WI38 (cell line): ENCODE results near the gene SOHLH1.
"Not testable (repeated sequence)": the region's sequence is repeated elsewhere in the genome, so short reads cannot be mapped to it uniquely, and the experiment has no call there.

Experiments used
- H3K4me3 ChIP-seq: 2 replicates; pipeline ENCODE4 v1.5.1; 2011; ENCODE audit warnings: low read depth, mild to moderate bottlenecking, control low read depth, low read length
- TF ChIP-seq, protein P1 (sequence below): IDR thresholded peaks from 2 replicates; pipeline ENCODE4 v1.5.1; 2012; ENCODE audit warnings: low read depth, mild to moderate bottlenecking, control low read depth, low read length

SOHLH1 gene

GRCh38 chr9:135669616-135670285 lies 29.5 kb downstream of the SOHLH1 start:
- H3K4me3 ChIP-seq: no peak overlapping the region
- TF ChIP-seq, protein P1, sequence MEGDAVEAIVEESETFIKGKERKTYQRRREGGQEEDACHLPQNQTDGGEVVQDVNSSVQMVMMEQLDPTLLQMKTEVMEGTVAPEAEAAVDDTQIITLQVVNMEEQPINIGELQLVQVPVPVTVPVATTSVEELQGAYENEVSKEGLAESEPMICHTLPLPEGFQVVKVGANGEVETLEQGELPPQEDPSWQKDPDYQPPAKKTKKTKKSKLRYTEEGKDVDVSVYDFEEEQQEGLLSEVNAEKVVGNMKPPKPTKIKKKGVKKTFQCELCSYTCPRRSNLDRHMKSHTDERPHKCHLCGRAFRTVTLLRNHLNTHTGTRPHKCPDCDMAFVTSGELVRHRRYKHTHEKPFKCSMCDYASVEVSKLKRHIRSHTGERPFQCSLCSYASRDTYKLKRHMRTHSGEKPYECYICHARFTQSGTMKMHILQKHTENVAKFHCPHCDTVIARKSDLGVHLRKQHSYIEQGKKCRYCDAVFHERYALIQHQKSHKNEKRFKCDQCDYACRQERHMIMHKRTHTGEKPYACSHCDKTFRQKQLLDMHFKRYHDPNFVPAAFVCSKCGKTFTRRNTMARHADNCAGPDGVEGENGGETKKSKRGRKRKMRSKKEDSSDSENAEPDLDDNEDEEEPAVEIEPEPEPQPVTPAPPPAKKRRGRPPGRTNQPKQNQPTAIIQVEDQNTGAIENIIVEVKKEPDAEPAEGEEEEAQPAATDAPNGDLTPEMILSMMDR: no peak

DNA sequence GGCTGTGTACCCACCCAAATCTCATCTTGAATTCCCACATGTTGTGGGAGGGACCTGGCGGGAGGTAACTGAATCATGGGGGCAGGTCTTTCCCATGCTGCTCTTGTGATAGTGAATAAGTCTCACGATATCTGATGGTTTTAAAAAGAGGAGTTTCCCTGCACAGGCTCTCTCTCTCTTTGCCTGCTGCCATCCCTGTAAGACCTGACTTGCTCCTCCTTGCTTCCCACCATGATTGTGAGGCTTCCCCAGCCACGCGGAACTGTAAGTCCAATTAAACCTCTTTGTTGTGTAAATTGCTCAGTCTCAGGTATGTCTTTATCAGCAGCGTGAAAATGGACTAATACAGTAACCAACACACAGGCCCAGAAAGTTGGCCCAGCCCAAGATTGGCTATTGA lies 30.3 kb downstream of the SOHLH1 start:
- H3K4me3 ChIP-seq: not testable (repeated sequence)

DNA sequence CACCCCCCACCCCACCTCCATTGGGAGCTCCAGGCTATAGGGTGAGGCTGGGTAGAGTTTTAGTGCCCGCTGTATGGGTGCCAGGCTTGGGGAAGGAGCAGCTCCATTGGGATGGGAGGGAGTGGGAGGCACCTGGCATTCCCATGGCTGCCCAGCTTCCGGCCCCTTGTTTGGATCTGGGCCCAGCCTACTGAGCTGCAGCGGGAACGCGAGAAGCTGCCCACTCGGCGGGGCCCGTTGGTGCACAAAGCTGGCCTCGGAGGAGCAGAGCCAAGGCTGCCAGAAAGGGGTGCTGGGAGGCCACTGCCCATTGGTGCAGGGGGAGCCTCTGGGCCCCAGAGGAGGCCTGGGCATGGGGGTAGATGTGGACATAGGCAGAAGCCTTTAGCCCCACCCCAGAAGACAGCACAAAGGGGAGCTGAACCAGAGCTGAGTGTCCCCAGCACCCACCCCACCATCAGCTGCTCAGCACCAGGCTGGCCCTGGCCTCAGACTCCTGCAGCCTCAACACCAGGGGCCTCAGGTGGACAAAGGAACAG lies 31.7 kb downstream of the SOHLH1 start:
- TF ChIP-seq, protein P1: no peak

GRCh38 chr9:135666534-135667462 lies 32.5 kb downstream of the SOHLH1 start:
- TF ChIP-seq, protein P1: no peak
- H3K4me3 ChIP-seq: no peak overlapping the region

More for the DNA sequence above, 31.7 kb downstream of the SOHLH1 start:
- H3K4me3 ChIP-seq: no peak overlapping the region

GRCh38 chr9:135665795-135666189 lies 33.5 kb downstream of the SOHLH1 start:
- TF ChIP-seq, protein P1: no peak
- no peak overlapping the region for H3K4me3 ChIP-seq

GRCh38 chr9:135664801-135665794 lies 34.2 kb downstream of the SOHLH1 start:
- no peak overlapping the region for H3K4me3 ChIP-seq

More at GRCh38 chr9:135664801-135665794, 34.2 kb downstream of the SOHLH1 start:
- TF ChIP-seq, protein P1: no peak
